BLaER1 (cell line): Measurements from ENCODE around the gene ESPNL.

Experiments
- H3K27ac ChIP-seq: shearing (Covaris generic); formaldehyde crosslinking; 2 replicates; pipeline ENCODE4 v1.8.1; 2022
- H3K27me3 ChIP-seq: shearing (Covaris generic); formaldehyde crosslinking; 2 replicates; pipeline ENCODE4 v1.8.1; 2022
- H3K36me3 ChIP-seq: shearing (Covaris generic); formaldehyde crosslinking; 2 replicates; pipeline ENCODE4 v1.8.1; 2022
- H3K4me1 ChIP-seq: shearing (Covaris generic); formaldehyde crosslinking; 2 replicates; pipeline ENCODE4 v1.8.1; 2022
- H3K4me2 ChIP-seq: shearing (Covaris generic); formaldehyde crosslinking; 2 replicates; pipeline ENCODE4 v1.8.1; 2022
- H3K4me3 ChIP-seq: shearing (Covaris generic); formaldehyde crosslinking; 2 replicates; pipeline ENCODE4 v1.8.1; 2022
- H3K9ac ChIP-seq: shearing (Covaris generic); formaldehyde crosslinking; 2 replicates; pipeline ENCODE4 v1.8.1; 2022
- H3K9me3 ChIP-seq: shearing (Covaris generic); formaldehyde crosslinking; 2 replicates; pipeline ENCODE4 v1.8.1; 2022
- H4K20me1 ChIP-seq: shearing (Covaris generic); formaldehyde crosslinking; 2 replicates; pipeline ENCODE4 v1.8.1; 2022
- Cebpa-rat ChIP-seq: shearing (Covaris generic); IDR thresholded peaks from 2 replicates; pipeline ENCODE4 v1.8.1; 2022

The ESPNL gene

DNA sequence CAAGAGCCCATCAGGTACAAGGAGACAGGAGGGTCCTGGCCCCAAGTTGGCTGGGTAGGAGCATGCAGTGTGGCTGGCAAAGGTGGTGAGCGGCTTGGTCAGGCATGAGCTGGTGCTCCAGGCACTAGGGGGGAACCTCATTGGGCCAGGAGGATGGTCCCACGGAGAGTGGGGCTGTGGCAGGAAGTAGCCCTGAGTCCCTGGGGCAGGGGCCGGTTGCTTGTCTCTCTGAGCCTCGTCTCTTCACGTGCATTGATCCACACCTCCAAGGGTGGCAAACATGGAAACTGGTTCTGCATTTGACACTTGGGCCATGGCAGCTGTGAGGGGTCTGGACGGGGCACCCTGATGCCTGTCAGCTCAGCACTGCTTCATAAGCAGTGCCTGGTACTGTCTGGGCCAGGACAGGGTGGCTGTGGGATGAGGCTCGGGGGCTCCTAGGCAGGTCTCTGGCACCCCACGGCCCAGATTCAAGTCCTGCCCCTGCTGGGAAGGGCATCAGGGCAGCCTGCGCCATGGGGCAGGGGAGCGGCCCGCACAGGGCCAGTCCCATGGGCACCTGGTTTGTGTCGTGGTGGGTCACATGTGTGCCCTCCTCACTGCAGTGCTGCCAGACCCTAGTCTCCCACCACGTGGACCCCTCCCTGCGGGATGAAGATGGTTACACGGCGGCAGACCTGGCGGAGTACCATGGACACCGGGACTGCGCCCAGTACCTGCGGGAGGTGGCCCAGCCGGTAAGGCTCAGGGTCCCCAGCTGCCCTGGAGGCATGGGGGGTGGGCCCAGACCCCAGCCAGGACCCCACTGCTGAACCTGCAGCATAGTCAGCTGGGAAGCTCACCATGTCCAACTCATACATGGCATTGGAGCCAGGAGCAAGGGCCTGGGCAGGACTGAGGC, 16.4 kb downstream of the ESPNL start:
- TF ChIP-seq Cebpa-rat = no peak

DNA sequence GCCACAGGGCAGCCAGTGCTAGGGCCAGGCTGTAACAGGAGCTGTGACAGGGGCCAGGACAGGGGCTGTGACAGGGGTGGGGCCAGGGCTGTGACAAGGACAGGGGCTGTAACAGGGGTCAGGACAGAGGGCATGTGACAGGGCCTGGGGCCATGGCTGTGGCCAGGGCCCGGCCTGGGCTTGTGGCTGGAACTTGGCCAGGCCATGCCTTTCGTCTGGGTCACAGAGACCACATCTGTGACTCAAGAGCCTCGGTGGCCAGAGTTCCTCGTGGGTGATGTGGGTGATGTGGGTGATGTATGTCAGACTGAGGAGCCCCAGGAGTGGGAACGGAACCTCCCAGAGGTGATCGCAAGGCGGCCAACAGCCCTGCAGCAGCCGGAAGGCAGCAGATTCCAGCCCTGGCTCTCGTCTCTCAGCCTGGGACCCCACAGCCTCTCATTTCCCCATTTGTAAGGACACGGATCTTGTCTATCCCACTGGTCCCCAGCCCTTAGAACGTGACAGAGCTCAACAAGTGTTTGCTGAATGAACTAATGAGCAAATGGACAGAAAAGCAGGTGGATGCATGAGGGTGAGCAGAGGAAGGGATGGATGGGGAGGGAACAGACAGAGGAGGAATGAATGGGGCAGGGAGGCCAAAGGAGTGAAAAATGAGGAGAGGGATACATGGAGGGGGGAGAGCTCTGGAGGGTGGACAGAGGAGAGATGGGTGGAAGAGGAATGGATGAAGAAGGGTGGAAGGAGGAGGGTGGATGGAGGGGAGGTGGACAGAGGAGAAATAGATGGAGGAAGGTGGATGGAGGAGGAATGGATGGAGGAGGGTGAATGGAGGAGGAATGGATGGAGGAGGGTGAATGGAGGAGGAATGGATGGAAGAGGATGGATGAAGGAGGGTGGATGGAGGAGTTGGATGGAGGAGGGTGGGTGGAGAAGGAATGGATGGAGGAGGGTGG, 17.3 kb downstream of the ESPNL start:
- H3K36me3 ChIP-seq = no peaks in the 10 kb centered on the region
- no peak overlapping the region for H3K9ac ChIP-seq
- peaks cover 61% of the 10 kb centered on the region for H3K4me1 ChIP-seq
- H3K27ac ChIP-seq = 0 out of 2 replicates have a peak overlapping the region, but pooled peaks have one; percentile 39
- no peak for TF ChIP-seq Cebpa-rat
- H3K27me3 ChIP-seq = no peaks in the 10 kb centered on the region
- H3K4me2 ChIP-seq = peak overlapping the region; percentile 83; the same call in 1 of the 2 replicates
- peaks cover 4% of the 10 kb centered on the region; the same call in 1 of the 2 replicates for H3K9me3 ChIP-seq
- H4K20me1 ChIP-seq = no peaks in the 10 kb centered on the region
- H3K4me3 ChIP-seq = no peak overlapping the region

More for the DNA sequence above, 16.4 kb downstream of the ESPNL start:
- no peak overlapping the region for H3K9ac ChIP-seq
- H3K27ac ChIP-seq = peak overlapping the region; percentile 39
- no peak overlapping the region for H3K4me3 ChIP-seq
- no peaks in the 10 kb centered on the region for H4K20me1 ChIP-seq
- H3K36me3 ChIP-seq = no peaks in the 10 kb centered on the region
- H3K4me1 ChIP-seq = peaks cover 57% of the 10 kb centered on the region
- peaks cover 5% of the 10 kb centered on the region for H3K9me3 ChIP-seq
- no peaks in the 10 kb centered on the region for H3K27me3 ChIP-seq
- H3K4me2 ChIP-seq = peak overlapping the region; percentile 83

DNA sequence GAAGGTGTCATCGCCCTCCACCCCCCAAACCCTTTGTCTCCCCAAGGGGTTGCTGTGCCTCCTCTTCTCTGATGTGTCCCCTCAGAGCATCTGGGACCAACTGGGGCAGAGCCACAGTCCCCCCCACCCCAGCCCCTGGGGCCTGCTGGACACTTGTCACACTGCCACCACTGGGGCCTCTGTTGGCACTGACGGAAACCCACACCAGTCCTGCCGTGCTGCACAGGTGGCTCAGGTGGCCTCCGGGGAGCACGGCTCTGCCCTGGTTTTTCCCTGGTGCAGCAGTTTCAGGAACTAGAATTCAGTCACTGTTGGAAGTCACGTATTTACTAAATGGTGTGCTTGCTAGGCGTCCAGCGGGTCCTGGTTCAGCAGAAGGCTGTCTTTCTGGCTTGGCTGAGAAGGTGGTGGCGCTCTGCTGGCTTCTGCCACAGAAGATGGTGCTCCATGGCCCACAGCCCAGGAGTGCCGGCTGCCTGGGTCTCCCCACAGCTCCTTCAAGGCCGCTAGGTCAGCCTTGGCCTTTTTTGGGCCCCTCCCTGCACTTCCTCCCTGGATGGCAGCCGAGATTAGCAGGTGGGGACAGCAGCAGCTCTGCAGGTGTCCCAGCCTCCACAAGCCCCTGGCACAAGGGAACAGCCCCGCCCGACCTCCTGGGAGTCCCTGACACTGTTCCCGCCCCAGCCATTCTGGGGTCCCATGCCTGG, 19.8 kb downstream of the ESPNL start:
- Histone ChIP-seq H3K4me2 (peak overlapping the region; percentile 78), H3K27me3 (no peaks in the 10 kb centered on the region), H3K36me3 (no peaks in the 10 kb centered on the region), H3K4me1 (peaks cover 63% of the 10 kb centered on the region), H4K20me1 (no peaks in the 10 kb centered on the region), H3K9ac (peak overlapping the region; percentile 57), H3K4me3 (no peak overlapping the region), H3K27ac (peak overlapping the region; percentile 34; the same call in 1 of the 2 replicates), H3K9me3 (no peaks in the 10 kb centered on the region)
- no peak for TF ChIP-seq Cebpa-rat

DNA sequence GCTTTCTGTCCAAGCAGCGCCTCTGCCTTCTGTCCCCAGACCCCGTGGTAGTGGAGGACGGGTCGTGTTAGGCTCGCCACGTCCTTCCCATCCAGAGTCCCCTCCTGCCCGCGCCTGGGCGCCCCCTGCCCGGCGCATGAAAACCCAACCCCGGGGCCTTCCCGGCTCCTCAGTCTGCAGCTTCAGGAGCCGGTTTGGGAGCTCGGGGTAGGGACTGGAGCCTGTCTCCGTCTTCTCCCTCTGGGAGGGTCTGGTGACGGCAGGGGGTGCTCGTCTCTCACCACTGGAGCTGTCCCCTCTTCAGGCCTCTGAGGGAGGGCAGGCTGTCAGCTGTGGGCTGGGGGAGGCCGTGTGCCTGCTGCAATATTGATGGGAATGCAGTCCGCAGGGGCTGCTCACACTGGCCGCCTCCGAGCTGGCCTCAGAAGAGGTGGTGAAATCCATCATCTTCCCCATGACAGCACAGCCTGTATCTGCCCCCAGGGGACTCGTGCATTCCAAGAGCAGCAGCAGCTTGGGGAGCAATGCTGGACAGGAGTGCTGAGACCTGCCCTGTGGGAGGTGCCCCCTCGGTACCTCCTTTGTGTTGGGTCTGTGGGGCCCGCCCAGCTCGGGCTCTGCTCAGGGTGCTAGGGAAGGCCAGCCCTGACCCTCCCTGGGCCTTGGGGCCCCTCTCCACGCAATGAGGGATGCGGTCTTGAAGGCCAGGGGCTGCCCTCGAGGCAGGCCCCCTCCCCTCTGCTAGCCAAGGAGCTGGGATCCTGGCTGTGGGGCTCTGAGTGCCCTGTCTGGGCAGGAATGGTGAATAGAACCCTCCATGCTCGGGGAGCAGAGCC, 20.5 kb downstream of the ESPNL start:
- H3K4me1 ChIP-seq = peaks cover 55% of the 10 kb centered on the region
- no peaks in the 10 kb centered on the region for H3K27me3 ChIP-seq
- TF ChIP-seq Cebpa-rat = no peak
- H3K36me3 ChIP-seq = no peaks in the 10 kb centered on the region
- no peak overlapping the region for H3K4me3 ChIP-seq
- H3K9ac ChIP-seq = no peak overlapping the region
- H3K4me2 ChIP-seq = peak overlapping the region; percentile 78
- no peaks in the 10 kb centered on the region for H4K20me1 ChIP-seq
- no peaks in the 10 kb centered on the region for H3K9me3 ChIP-seq
- H3K27ac ChIP-seq = peak overlapping the region; percentile 34; the same call in 1 of the 2 replicates

DNA sequence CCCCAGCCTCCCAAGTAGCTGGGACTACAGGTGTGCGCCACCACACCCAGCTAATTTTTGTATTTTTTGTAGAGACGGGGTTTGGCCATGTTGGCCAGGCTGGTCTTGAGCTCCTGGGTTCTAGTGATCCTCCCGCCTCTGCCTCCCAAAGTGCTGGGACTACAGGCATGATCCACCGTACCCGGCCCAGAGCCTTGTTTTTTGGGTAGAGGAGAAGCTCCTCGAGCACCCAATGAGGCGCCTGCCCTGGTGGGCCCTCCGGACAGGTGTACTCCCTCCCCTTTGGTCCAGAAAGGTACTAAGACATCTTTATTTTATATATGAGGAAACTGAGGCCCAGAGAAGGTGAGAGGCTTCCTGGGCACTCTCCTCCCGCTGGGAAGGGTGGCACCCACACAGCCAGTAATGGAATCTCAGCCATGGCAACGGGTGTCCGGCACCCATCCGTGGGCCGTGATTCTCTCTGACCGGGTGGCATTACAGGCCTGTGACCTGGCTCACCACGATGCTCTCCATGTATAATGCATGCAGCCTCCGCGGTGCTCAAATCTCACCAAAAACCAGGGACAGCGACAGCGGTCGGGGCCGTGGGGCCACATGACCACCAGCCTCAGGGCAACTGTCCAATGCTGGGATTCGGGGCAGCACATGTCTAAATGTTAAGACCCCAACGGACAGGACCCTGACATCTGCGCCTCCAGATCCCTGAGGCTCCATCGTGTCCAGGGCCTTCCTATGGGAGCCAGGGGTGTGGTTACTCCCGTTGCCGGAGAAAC, 21.6 kb downstream of the ESPNL start:
- TF ChIP-seq Cebpa-rat = no peak
- no peaks in the 10 kb centered on the region for H3K27me3 ChIP-seq
- peaks cover 48% of the 10 kb centered on the region for H3K4me1 ChIP-seq
- no peak overlapping the region for H3K9ac ChIP-seq
- H3K4me3 ChIP-seq = no peak overlapping the region
- no peak overlapping the region for H3K4me2 ChIP-seq
- no peaks in the 10 kb centered on the region for H3K36me3 ChIP-seq
- no peaks in the 10 kb centered on the region for H4K20me1 ChIP-seq
- no peak overlapping the region for H3K27ac ChIP-seq
- no peaks in the 10 kb centered on the region for H3K9me3 ChIP-seq

DNA sequence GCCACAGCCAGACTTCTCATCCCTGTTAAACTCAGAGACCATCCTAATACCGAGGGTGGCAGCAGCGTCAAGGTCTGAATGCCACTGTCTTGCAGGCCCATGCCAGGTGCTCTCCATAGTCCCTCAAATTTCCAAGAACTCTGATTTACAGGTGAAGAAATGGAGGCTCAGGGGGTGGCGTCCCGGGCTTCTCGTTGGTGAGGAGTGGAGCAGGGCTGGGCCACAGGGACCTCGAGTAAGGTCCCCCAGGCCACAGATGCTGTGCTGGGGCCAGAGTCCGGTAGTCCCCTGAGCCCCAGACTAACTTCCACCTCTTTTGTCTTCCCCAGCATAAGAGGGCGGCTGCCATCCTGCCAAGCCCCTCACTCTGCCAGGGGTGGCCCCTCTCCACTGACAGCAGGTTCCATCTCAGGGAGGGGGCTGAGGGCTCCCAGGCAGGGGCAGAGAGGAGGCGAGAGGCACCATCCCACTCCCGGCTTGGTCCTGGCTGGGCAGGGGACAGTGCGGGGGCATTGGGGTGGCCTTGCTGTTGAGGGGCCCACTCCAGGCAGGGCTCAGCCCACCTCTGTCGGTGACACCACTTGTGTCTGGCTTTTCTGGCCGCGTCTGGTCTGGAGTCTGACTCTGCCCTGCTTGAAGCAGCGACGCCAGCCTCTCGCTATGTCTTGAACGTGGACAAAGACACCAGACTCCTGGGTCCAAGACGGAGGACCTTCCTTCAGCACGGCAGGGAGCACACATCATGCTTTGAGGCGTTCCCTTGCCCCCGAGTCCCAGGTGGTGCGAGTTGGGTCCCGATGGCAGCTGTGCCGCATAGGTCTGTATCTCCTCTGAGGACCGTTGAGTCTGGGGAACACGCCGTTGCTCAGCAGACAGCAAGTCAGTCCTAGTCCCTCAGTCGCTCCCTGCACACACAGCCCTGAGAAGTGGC, 22.4 kb downstream of the ESPNL start:
- peaks cover 52% of the 10 kb centered on the region for H3K4me1 ChIP-seq
- H3K9ac ChIP-seq = 0 out of 2 replicates have a peak overlapping the region, but pooled peaks have one; percentile 24

DNA sequence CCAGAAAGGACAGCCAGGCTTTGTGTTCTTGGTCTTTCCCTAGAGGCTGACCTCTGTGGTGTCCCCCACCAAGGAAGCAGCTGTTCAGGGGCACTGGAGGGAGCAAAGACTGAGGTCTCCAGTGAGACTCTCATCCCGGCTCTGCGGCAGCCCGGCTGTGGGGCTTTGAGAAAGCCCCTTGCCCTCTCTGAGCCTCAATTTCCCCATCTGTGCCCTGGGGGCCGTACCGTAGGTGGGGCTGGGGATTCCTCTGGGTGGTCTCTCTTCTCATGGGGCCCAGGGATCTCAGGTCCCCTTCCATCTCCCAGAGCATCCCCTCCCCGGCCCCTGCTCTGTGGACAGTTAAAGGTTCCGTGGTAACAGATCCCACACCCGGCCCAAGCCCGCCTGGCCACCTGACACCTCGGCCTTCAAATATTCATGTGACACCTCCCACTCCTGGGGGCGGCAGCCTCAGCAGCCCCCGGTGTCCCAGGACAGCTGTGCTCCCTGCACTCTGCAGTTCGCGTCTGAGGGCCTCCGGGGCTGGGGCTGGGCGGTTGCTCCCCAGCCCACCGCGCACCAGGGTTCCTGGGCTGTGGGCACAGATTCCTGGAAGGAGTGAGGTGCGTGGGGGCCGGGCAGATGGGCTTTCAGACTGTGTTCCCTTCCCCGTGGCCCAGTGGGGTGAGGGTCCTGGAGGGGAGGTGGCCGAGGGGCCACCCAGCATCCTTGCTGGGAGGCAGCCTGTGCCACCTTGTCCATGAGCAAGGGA, 23.3 kb downstream of the ESPNL start:
- no peaks in the 10 kb centered on the region for H4K20me1 ChIP-seq

More for the DNA sequence above, 22.4 kb downstream of the ESPNL start:
- Histone ChIP-seq H3K4me2 (peak overlapping the region; percentile 60), H3K27me3 (no peaks in the 10 kb centered on the region), H3K4me3 (no peak overlapping the region), H4K20me1 (no peaks in the 10 kb centered on the region), H3K9me3 (no peaks in the 10 kb centered on the region), H3K36me3 (no peaks in the 10 kb centered on the region), H3K27ac (peak overlapping the region; percentile 18; the same call in 1 of the 2 replicates)
- no peak for TF ChIP-seq Cebpa-rat

More for the DNA sequence above, 23.3 kb downstream of the ESPNL start:
- peak overlapping the region; percentile 60 for H3K4me2 ChIP-seq
- no peaks in the 10 kb centered on the region for H3K27me3 ChIP-seq
- no peak overlapping the region for H3K4me3 ChIP-seq
- no peaks in the 10 kb centered on the region for H3K36me3 ChIP-seq
- H3K9ac ChIP-seq = 0 out of 2 replicates have a peak overlapping the region, but pooled peaks have one; percentile 24
- no peaks in the 10 kb centered on the region for H3K9me3 ChIP-seq
- peak overlapping the region; percentile 18; the same call in 1 of the 2 replicates for H3K27ac ChIP-seq
- TF ChIP-seq Cebpa-rat = no peak
- peaks cover 60% of the 10 kb centered on the region for H3K4me1 ChIP-seq
